WTC11 (cell line): ENCODE results near the gene RPE.

ENCODE experiments used
- ATF2 ChIP-seq: sonication (generic); formaldehyde crosslinking; IDR thresholded peaks from 2 replicates; pipeline ENCODE4 v1.8.1; 2022; ENCODE audit warnings: low read depth, missing genetic modification reagents, borderline replicate concordance
- CTCF ChIP-seq: fragments of 200-600 bp; IDR thresholded peaks from 2 replicates; pipeline ENCODE4 v1.8.0; 2022; ENCODE audit warnings: antibody characterized with exemption
- MXD4 ChIP-seq: fragments of 250-450 bp; sonication (Bioruptor Pico); IDR thresholded peaks from 2 replicates; pipeline ENCODE4 v1.8.0; 2021; ENCODE audit warnings: mild to moderate bottlenecking, moderate library complexity, borderline replicate concordance
- MYBL2 ChIP-seq: sonication (generic); formaldehyde crosslinking; IDR thresholded peaks from 2 replicates; pipeline ENCODE4 v1.8.1; 2023; ENCODE audit warnings: mild to moderate bottlenecking, moderate library complexity, missing genetic modification reagents
- SP1 ChIP-seq: sonication (generic); formaldehyde crosslinking; conservative IDR thresholded peaks from 2 replicates; pipeline ENCODE4 v1.8.1; 2022; ENCODE audit warnings: missing genetic modification reagents
- STAT6 ChIP-seq: sonication (generic); formaldehyde crosslinking; conservative IDR thresholded peaks from 2 replicates; pipeline ENCODE4 v1.8.1; 2023; ENCODE audit warnings: mild to moderate bottlenecking, low read depth, missing genetic modification reagents, moderate library complexity
- USF1 ChIP-seq: sonication (generic); formaldehyde crosslinking; IDR thresholded peaks from 2 replicates; pipeline ENCODE4 v1.8.0; 2022; ENCODE audit warnings: mild to moderate bottlenecking, missing genetic modification reagents
- ZBTB43 ChIP-seq: sonication (generic); formaldehyde crosslinking; IDR thresholded peaks from 2 replicates; pipeline ENCODE4 v1.8.1; 2023; ENCODE audit warnings: mild to moderate bottlenecking, missing genetic modification reagents

GRCh38 chr2:209973328-209973727, 29.1 kb upstream of the RPE start:
- TF ChIP-seq CTCF = no peak
- TF ChIP-seq STAT6 (CRISPR knock-in tag) = no peak
- no peak for TF ChIP-seq ZBTB43 (CRISPR knock-in tag)
- TF ChIP-seq MXD4 (CRISPR knock-in tag) = no peak
- no peak for TF ChIP-seq SP1 (CRISPR knock-in tag)
- no peak for TF ChIP-seq MYBL2 (CRISPR knock-in tag)
- TF ChIP-seq USF1 (CRISPR knock-in tag) = no peak
- no peak for TF ChIP-seq ATF2 (CRISPR knock-in tag)
